ENCODE measurements around the gene COL5A1. TPM values are rescaled to one million over a fixed set of nuclear protein-coding genes. Genes with fewer than 3 reads are reported as not detected.

Gene COL5A1
- total RNA-seq, 6 donors from 2014 or later = 7.5 to 75.4 (median 27.4) TPM

DNA sequence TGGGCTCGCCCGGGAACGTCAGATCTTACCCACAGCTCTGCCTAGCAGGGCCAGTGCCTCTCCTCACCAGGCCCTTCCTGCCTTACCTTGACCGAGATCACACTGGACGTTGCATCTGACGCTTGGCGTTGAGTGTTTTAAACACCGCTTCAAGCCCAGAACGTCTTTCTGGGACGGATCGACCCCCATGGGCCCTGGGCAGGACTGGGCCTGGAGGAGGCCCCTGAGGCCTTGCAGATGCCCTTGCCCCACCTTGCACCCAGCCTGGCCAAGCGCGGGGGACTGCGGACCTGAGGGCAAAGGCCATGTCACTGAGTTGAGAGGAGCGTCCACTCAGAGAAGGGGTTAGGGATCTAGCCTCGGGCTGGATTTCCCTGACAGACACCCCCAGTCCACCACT, 174.7 kb downstream of the COL5A1 start:
- no peak overlapping the region for H3K4me3 ChIP-seq
- H3K9me3 ChIP-seq = no peaks in the 10 kb centered on the region
- no peak overlapping the region for H3K27ac ChIP-seq
- no peaks in the 10 kb centered on the region for H3K27me3 ChIP-seq
- TF ChIP-seq EP300 (IDR thresholded peaks at IDR 0.05) (no peak), POLR2A (IDR thresholded peaks at IDR 0.05) (no peak), POLR2AphosphoS5 (IDR thresholded peaks at IDR 0.05) (no peak)
- TF ChIP-seq, protein P1, sequence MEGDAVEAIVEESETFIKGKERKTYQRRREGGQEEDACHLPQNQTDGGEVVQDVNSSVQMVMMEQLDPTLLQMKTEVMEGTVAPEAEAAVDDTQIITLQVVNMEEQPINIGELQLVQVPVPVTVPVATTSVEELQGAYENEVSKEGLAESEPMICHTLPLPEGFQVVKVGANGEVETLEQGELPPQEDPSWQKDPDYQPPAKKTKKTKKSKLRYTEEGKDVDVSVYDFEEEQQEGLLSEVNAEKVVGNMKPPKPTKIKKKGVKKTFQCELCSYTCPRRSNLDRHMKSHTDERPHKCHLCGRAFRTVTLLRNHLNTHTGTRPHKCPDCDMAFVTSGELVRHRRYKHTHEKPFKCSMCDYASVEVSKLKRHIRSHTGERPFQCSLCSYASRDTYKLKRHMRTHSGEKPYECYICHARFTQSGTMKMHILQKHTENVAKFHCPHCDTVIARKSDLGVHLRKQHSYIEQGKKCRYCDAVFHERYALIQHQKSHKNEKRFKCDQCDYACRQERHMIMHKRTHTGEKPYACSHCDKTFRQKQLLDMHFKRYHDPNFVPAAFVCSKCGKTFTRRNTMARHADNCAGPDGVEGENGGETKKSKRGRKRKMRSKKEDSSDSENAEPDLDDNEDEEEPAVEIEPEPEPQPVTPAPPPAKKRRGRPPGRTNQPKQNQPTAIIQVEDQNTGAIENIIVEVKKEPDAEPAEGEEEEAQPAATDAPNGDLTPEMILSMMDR (IDR thresholded peaks at IDR 0.05) = no peak
- ATAC-seq (ENCODE audit: low FRiP score in 2 of 2) = no peak
- peaks cover 0 to 46% (median 4%) of the 10 kb centered on the region in 4 donors for H3K36me3 ChIP-seq
- 84 to 92% methylated on average over 11 to 16 of the region's 16 CpGs for WGBS, 2 donors
- DNase-seq = peak in 1 of 2 donors; percentile 61
- H3K4me1 ChIP-seq = no peaks in the 10 kb centered on the region

DNA sequence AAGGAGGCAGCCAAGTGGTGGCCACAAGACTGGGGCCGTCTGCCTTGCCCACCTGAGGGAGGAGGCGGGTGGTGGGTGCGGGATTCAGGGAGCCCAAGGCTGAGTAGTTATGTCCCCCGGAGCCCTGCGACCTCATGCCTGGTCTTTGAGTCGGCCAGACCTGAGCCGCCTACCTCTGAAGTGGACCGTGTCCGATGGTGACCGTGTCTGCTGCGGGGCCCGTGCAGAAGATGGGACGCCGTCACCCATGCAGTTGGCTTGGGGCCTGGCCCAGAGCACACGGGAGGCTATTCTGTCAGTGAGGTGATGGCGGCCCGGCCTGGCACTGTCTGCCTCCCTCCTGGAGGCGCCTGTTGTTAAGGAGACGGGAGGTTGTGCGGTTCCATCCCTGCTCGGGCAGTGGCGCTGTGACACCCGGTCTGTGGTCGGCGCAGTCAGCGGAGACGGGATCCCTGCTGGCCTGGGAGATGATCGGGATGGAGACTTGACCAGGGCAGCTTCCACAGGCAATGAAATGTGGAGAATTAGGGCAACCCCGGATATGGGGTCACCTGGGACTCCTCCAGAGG, 176.5 kb downstream of the COL5A1 start:
- DNase-seq (peak in 1 of 2 donors; percentile 58), ATAC-seq (ENCODE audit: low FRiP score in 2 of 2) (no peak)
- no peaks in the 10 kb centered on the region for H3K4me1 ChIP-seq
- no peak overlapping the region for H3K4me3 ChIP-seq
- peaks cover 0 to 46% (median 4%) of the 10 kb centered on the region in 4 donors for H3K36me3 ChIP-seq
- WGBS, 2 donors = 93 to 94% methylated on average over 10 to 28 of the region's 29 CpGs
- TF ChIP-seq, protein P1 (IDR thresholded peaks at IDR 0.05) = no peak
- TF ChIP-seq POLR2A (IDR thresholded peaks at IDR 0.05) (no peak), EP300 (IDR thresholded peaks at IDR 0.05) (no peak)
- no peak overlapping the region for H3K27ac ChIP-seq
- no peaks in the 10 kb centered on the region for H3K27me3 ChIP-seq
- no peaks in the 10 kb centered on the region for H3K9me3 ChIP-seq

DNA sequence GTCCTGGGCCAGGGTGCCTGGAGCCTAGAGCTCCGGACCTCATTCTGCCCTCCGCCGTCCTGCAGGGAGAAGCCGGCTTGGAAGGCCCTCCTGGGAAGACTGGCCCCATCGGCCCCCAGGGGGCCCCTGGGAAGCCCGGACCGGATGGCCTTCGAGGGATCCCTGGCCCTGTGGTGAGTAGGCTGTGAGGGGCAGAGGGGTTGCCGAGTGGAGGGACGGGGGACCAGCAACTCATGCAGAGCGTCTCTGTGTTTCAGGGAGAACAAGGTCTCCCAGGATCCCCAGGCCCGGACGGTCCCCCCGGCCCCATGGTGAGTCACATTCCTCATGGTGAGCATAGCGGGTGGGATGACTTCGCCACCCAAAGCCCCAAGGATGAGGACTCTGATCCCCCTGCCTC, 177.0 kb downstream of the COL5A1 start:
- TF ChIP-seq POLR2AphosphoS5 (IDR thresholded peaks at IDR 0.05) (no peak), POLR2A (IDR thresholded peaks at IDR 0.05) (no peak), EP300 (IDR thresholded peaks at IDR 0.05) (no peak)
- H3K4me3 ChIP-seq = no peak overlapping the region
- H3K27ac ChIP-seq = no peak overlapping the region
- H3K27me3 ChIP-seq = no peaks in the 10 kb centered on the region
- DNase-seq (peak in 1 of 2 donors; percentile 71), ATAC-seq (ENCODE audit: low FRiP score in 2 of 2) (no peak)
- H3K9me3 ChIP-seq = no peaks in the 10 kb centered on the region
- 89 to 100% methylated on average over 1 to 16 of the region's 16 CpGs for WGBS, 2 donors
- peaks cover 0 to 46% (median 4%) of the 10 kb centered on the region in 4 donors for H3K36me3 ChIP-seq
- no peaks in the 10 kb centered on the region for H3K4me1 ChIP-seq

DNA sequence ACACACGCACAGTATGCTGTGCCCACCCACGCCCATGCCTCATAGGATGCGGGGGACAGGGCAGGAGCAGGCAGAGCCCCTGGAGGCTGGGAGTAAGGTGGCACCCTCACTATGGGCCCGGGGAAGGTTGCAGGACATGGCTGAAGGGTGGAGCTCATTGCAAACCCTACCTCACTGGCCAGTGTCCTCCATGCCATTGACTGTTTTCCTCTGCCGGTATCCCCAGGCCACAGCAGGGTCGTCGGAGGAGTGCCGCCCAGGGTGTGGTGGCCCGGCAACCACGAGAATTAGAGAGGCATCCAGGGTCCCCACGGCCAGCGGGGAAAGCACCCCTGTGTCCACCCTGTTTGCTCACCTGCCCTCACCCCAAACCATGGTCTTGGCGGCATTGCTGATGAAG, 179.3 kb downstream of the COL5A1 start:
- ATAC-seq (ENCODE audit: low FRiP score in 2 of 2) (no peak), DNase-seq (peak in 1 of 2 donors; percentile 50)
- H3K9me3 ChIP-seq = no peaks in the 10 kb centered on the region
- no peak for TF ChIP-seq EP300 (IDR thresholded peaks at IDR 0.05)
- no peak for TF ChIP-seq POLR2AphosphoS5 (IDR thresholded peaks at IDR 0.05)
- TF ChIP-seq, protein P1 (IDR thresholded peaks at IDR 0.05) = no peak
- no peak for TF ChIP-seq POLR2A (IDR thresholded peaks at IDR 0.05)
- no peak overlapping the region for H3K4me3 ChIP-seq
- H3K27me3 ChIP-seq = no peaks in the 10 kb centered on the region
- H3K36me3 ChIP-seq = peaks cover 0 to 40% (median 4%) of the 10 kb centered on the region in 4 donors
- no peaks in the 10 kb centered on the region for H3K4me1 ChIP-seq
- 94% methylated on average over 10 to 11 of the region's 13 CpGs for WGBS, 2 donors
- H3K27ac ChIP-seq = no peak overlapping the region

DNA sequence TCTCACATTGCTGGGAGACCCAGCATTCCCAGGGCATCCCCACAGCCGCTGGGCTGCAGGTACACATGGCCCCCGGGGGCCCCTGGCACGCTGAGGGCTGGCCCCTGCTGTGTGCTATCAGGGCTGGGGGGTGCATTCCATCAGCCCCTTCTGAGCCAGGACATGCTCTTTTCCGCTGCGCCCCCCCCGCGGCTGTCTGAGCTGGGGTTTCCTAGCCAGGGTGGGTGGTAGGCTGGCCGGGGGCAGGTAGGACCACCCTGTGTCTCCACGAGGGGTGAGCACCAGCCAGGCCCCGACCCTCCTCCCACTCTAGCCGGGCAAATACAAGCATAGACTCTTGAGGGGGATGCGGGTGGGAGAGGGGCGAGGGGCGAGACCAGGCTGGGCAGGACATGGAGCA, 180.9 kb downstream of the COL5A1 start:
- Histone ChIP-seq H3K4me3 (no peak overlapping the region), H3K4me1 (no peaks in the 10 kb centered on the region), H3K36me3 (peaks cover 0 to 31% (median 3%) of the 10 kb centered on the region in 4 donors), H3K9me3 (no peaks in the 10 kb centered on the region), H3K27ac (no peak overlapping the region), H3K27me3 (no peaks in the 10 kb centered on the region)
- WGBS, 2 donors = 87 to 95% methylated on average over 9 to 11 of the region's 14 CpGs
- ATAC-seq (ENCODE audit: low FRiP score in 2 of 2) (no peak), DNase-seq (peak in 1 of 2 donors; percentile 53)
- no peak for TF ChIP-seq POLR2AphosphoS5 (IDR thresholded peaks at IDR 0.05)
- TF ChIP-seq EP300 (IDR thresholded peaks at IDR 0.05) = no peak
- TF ChIP-seq POLR2A (IDR thresholded peaks at IDR 0.05) = no peak

DNA sequence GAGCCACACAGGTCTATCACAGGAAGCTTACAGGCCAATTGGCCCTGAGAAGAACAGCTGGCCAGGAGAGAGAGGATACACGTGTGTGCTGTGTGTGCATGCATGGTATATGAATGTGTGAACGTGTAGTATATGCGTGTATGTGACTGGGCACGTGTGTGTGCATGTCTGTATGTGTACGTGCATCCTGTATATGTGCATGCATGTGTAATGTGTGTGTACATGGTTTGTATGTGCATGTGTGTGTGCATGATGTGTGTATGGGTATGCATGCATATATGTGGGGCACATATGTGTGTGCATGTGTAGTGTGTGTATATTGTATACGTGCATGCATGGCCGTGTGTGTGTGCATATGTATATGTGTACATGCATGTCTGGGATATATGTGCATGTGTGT, 182.0 kb downstream of the COL5A1 start:
- H3K9me3 ChIP-seq = no peaks in the 10 kb centered on the region
- WGBS, 2 donors = 91 to 98% methylated on average over 7 of the region's 7 CpGs
- H3K4me1 ChIP-seq = no peaks in the 10 kb centered on the region
- H3K4me3 ChIP-seq = no peak overlapping the region
- TF ChIP-seq POLR2AphosphoS5 (IDR thresholded peaks at IDR 0.05) = no peak
- TF ChIP-seq, protein P1 (IDR thresholded peaks at IDR 0.05) = no peak
- TF ChIP-seq EP300 (IDR thresholded peaks at IDR 0.05) = no peak
- TF ChIP-seq POLR2A (IDR thresholded peaks at IDR 0.05) = no peak
- DNase-seq (no peak), ATAC-seq (ENCODE audit: low FRiP score in 2 of 2) (no peak)
- H3K27me3 ChIP-seq = no peaks in the 10 kb centered on the region
- H3K27ac ChIP-seq = no peak overlapping the region
- peaks cover 0 to 30% (median 1%) of the 10 kb centered on the region in 4 donors for H3K36me3 ChIP-seq

All from upper lobe of left lung (tissue), 6 donors.